Natural killer cell (primary cell): ENCODE data around the gene CNTN6. TPM values are rescaled to one million over a fixed set of nuclear protein-coding genes. Genes with fewer than 3 reads are reported as not detected.

Experiments used
- ATAC-seq, 3 donors: fragments of 150-1000 bp in 2 of 3; fragments of 200-7000 bp in 1 of 3; cut with Tn5 transposase; 1 replicate in 1 of 3; 2 replicates in 2 of 3; pipeline ENCODE4 v1.10.0; 2021; ENCODE audit warnings: mild to moderate bottlenecking in 2 of 3, moderate library complexity in 2 of 3
- DNase-seq, 2 donors: peaks; one replicate each; pipeline versions ENCODE4 v3.0.0 to v3.0.0-alpha.2; 2013 to 2021; ENCODE audit warnings: mixed read lengths in 1 of 2
- H3K27ac ChIP-seq: one replicate; pipeline ENCODE4 v1.5.1; 2013; ENCODE audit warnings: mild to moderate bottlenecking, low read length
- H3K27me3 ChIP-seq: one replicate; pipeline ENCODE4 v1.6.1; 2013; ENCODE audit warnings: low read length; ENCODE audit not compliant: control insufficient read depth, insufficient read depth
- H3K36me3 ChIP-seq: one replicate; pipeline ENCODE4 v1.6.1; 2013; ENCODE audit warnings: low read length; ENCODE audit not compliant: control insufficient read depth, insufficient read depth
- H3K4me1 ChIP-seq: one replicate; pipeline ENCODE4 v1.6.1; 2013; ENCODE audit warnings: low read length; ENCODE audit not compliant: control insufficient read depth, insufficient read depth
- H3K4me3 ChIP-seq: one replicate; pipeline ENCODE4 v1.5.1; 2013; ENCODE audit warnings: low read length
- H3K9me3 ChIP-seq: one replicate; pipeline ENCODE4 v1.6.1; 2013; ENCODE audit warnings: low read length; ENCODE audit not compliant: control insufficient read depth, insufficient read depth
- H3K27ac Mint-ChIP-seq, 2 donors: one replicate each; pipeline ENCODE4 v1.8.0; 2022; ENCODE audit warnings: mild to moderate bottlenecking in 2 of 2, mixed read lengths in 2 of 2, moderate library complexity in 1 of 2
- H3K27me3 Mint-ChIP-seq, 2 donors: one replicate each; pipeline ENCODE4 v1.8.0; 2022; ENCODE audit warnings: low read depth in 2 of 2, mixed read lengths in 2 of 2
- H3K36me3 Mint-ChIP-seq: one replicate; pipeline ENCODE4 v1.8.0; 2022; ENCODE audit warnings: mixed read lengths
- H3K4me1 Mint-ChIP-seq, 2 donors: one replicate each; pipeline ENCODE4 v1.8.0; 2022; ENCODE audit warnings: mixed read lengths in 2 of 2
- H3K4me3 Mint-ChIP-seq: one replicate; pipeline ENCODE4 v1.8.0; 2022; ENCODE audit warnings: mild to moderate bottlenecking, moderate library complexity, mixed read lengths
- H3K9me3 Mint-ChIP-seq, 2 donors: one replicate each; pipeline ENCODE4 v1.8.0; 2022; ENCODE audit warnings: mixed read lengths in 2 of 2
- CTCF ChIP-seq: fragments of 200-600 bp; IDR thresholded peaks from one replicate; pipeline ENCODE4 v1.8.0; 2022; ENCODE audit warnings: antibody characterized with exemption
- WGBS: methylation state at CpG from one replicate; pipeline ENCODE4 v1.1.7; 2013; ENCODE audit warnings: missing lambda C conversion rate; ENCODE audit not compliant: insufficient coverage; 5-methylcytosine and 5-hydroxymethylcytosine counted together
- intact Hi-C: fragments of 100-400 bp; cut with micrococcal nuclease; formaldehyde crosslinking; loops from one replicate; pipeline ENCODE4 v1.14.2; 2022
- total RNA-seq, 4 donors: library from RNA; stranded (reverse); fragments of 120-200 nt in 1 of 4; gene quantifications; one replicate each; pipeline versions ENCODE4 v1.2.3 to v1.2.4, GENCODE V29; 2013 to 2022

CNTN6 gene
- total RNA-seq, 3 donors from 2014 or later (not counting 1 experiment from before 2014, with no cell fraction given), result not detected

- DNase-seq, result no peak
- intact Hi-C loops, result no loop called here
- H3K27ac Mint-ChIP-seq, result no peak overlapping the region
Observed at GRCh38 chr3:1082108-1082507, 10.7 kb upstream of the CNTN6 start.

GRCh38 chr3:1087066-1087560, 5.7 kb upstream of the CNTN6 start:
- no peaks in the 10 kb centered on the region for H3K36me3 Mint-ChIP-seq
- DNase-seq, result no peak
- Histone ChIP-seq H3K9me3 (no peaks in the 10 kb centered on the region), H3K27ac (no peak overlapping the region), H3K36me3 (no peaks in the 10 kb centered on the region), H3K27me3 (no peaks in the 10 kb centered on the region), H3K4me1 (no peaks in the 10 kb centered on the region), H3K4me3 (no peak overlapping the region)
- no peaks in the 10 kb centered on the region for H3K4me1 Mint-ChIP-seq
- TF ChIP-seq CTCF, result no peak
- ATAC-seq, result no peak
- no peak overlapping the region for H3K27ac Mint-ChIP-seq
- peaks cover 9 to 11% of the 10 kb centered on the region in 2 donors for H3K9me3 Mint-ChIP-seq
- intact Hi-C loops, result no loop called here
- WGBS, result 68% methylated on average over 3 of the region's 3 CpGs
- no peaks in the 10 kb centered on the region for H3K27me3 Mint-ChIP-seq
- H3K4me3 Mint-ChIP-seq, result no peak overlapping the region

More at GRCh38 chr3:1082108-1082507, 10.7 kb upstream of the CNTN6 start:
- Histone ChIP-seq H3K4me3 (no peak overlapping the region), H3K27ac (no peak overlapping the region), H3K27me3 (no peaks in the 10 kb centered on the region), H3K4me1 (no peaks in the 10 kb centered on the region), H3K9me3 (no peaks in the 10 kb centered on the region), H3K36me3 (no peaks in the 10 kb centered on the region)
- Mint-ChIP-seq H3K27me3 (no peaks in the 10 kb centered on the region), H3K36me3 (no peaks in the 10 kb centered on the region), H3K4me1 (no peaks in the 10 kb centered on the region), H3K9me3 (peaks cover 7 to 10% of the 10 kb centered on the region in 2 donors), H3K4me3 (no peak overlapping the region)
- TF ChIP-seq CTCF, result no peak
- 72% methylated on average over 2 of the region's 2 CpGs for WGBS
- ATAC-seq, result no peak

GRCh38 chr3:1088503-1088902, 4.3 kb upstream of the CNTN6 start:
- Histone ChIP-seq H3K36me3 (no peaks in the 10 kb centered on the region), H3K4me1 (no peaks in the 10 kb centered on the region), H3K4me3 (no peak overlapping the region), H3K9me3 (no peaks in the 10 kb centered on the region), H3K27me3 (no peaks in the 10 kb centered on the region), H3K27ac (no peak overlapping the region)
- no peaks in the 10 kb centered on the region for H3K27me3 Mint-ChIP-seq
- intact Hi-C loops, result no loop called here
- H3K27ac Mint-ChIP-seq, result no peak overlapping the region
- DNase-seq, result no peak
- WGBS, result no CpG with 5 or more reads among the region's 1 CpG
- no peaks in the 10 kb centered on the region for H3K4me1 Mint-ChIP-seq
- no peak overlapping the region for H3K4me3 Mint-ChIP-seq
- peaks cover 11 to 22% of the 10 kb centered on the region in 2 donors for H3K9me3 Mint-ChIP-seq
- no peak for TF ChIP-seq CTCF
- no peak for ATAC-seq
- no peaks in the 10 kb centered on the region for H3K36me3 Mint-ChIP-seq

- intact Hi-C loops, result no loop called here
- Histone ChIP-seq H3K4me3 (no peak overlapping the region), H3K27ac (no peak overlapping the region), H3K36me3 (no peaks in the 10 kb centered on the region), H3K4me1 (no peaks in the 10 kb centered on the region), H3K27me3 (no peaks in the 10 kb centered on the region), H3K9me3 (no peaks in the 10 kb centered on the region)
- Mint-ChIP-seq H3K27me3 (no peaks in the 10 kb centered on the region), H3K27ac (no peak overlapping the region), H3K4me3 (no peak overlapping the region), H3K9me3 (peaks cover 11 to 26% of the 10 kb centered on the region in 2 donors), H3K36me3 (peaks cover 6% of the 10 kb centered on the region), H3K4me1 (no peaks in the 10 kb centered on the region)
- no peak for TF ChIP-seq CTCF
- 83% methylated on average over 1 of the region's 1 CpG for WGBS
- DNase-seq (no peak), ATAC-seq (no peak)
Observed at GRCh38 chr3:1091286-1091685, 1.5 kb upstream of the CNTN6 start.
